Ureter (tissue), 1 donor: ENCODE measurements around the gene LGALS1. TPM values are rescaled to one million over a fixed set of nuclear protein-coding genes. Genes with fewer than 3 reads are reported as not detected.

ENCODE experiments used
- DNase-seq: peaks from one replicate; pipeline ENCODE4 v3.0.0-alpha.2; 2020; ENCODE audit warnings: low spot score
- total RNA-seq: library from RNA; stranded (reverse); gene quantifications from one replicate; pipeline ENCODE4 v1.2.4, GENCODE V29; 2023
- donor health status: DM: yes; HTN: yes; CAD: no.

LGALS1 gene
- 396 TPM for total RNA-seq

DNA sequence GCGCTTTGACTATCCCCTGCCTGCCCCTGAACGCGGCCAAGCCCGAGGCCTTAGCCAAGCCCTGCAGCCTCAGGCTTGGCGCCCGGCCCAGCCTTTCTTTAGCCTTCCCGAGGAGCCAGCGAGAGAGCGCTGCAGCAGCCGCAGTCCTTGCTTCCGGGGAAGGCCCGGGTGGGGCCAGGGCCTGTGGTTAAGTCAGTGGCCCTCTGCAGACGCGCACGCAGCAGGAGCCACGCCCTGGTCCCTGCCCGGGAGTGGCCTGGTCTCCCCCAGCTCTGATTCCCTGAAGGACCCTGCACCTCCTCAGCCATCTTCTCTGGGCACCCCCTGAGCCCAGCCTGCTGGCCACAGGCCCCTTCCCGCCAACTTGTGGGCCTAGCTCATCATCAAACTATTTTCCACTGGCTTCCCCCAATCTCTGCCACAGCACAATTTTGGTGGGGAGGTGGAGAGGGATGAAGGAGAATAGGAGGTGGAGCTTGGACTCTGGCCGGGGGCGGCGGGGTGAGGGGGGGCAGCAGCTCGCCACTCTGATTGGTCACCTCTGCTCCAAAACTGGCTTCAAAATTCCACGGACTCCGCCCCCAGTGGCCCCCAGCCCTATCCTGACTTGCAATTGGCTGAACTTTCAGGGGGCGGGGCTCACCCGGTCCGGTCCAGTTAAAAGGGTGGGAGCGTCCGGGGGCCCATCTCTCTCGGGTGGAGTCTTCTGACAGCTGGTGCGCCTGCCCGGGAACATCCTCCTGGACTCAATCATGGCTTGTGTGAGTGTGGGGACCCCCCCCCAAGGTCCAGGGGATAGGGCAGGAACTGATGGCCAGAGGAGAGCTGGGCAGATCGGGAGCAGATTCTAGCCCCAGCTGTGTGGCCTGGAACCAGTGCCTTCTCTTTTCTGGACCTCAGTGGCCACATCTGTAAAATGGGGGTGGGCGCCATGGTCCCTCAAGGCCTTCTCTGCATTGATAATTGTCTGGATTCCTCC, at the start of gene LGALS1:
TSS of gene LGALS1 (plus strand) at position 686 of the 979 bp plus-strand sequence. CDS start at position 753, 67 bp downstream.
- DNase-seq: peak; percentile 97

GRCh38 chr22:37625737-37626136, 49.7 kb upstream of the LGALS1 start:
- DNase-seq: no peak

DNA sequence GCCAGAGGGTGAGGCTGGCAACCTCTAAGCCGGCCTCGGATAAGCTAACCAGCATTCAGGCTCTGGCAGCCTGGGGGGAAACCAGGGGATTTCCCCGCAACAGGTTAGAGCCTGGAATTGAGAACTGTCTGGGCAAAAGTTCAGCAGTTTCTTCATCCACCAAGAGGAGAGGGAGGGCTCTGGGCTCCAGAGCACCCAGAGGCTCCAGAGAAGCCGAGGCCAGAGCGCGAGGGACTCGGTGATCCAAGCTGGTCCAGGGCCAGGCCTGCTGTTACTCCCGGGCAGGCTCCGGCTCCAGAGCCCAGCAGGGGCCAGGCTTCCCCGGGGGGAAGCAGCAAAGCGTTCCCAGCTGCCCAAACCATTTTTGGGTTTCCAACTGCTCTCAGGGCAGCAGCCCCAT, 49.3 kb upstream of the LGALS1 start:
- DNase-seq: peak; percentile 63

DNA sequence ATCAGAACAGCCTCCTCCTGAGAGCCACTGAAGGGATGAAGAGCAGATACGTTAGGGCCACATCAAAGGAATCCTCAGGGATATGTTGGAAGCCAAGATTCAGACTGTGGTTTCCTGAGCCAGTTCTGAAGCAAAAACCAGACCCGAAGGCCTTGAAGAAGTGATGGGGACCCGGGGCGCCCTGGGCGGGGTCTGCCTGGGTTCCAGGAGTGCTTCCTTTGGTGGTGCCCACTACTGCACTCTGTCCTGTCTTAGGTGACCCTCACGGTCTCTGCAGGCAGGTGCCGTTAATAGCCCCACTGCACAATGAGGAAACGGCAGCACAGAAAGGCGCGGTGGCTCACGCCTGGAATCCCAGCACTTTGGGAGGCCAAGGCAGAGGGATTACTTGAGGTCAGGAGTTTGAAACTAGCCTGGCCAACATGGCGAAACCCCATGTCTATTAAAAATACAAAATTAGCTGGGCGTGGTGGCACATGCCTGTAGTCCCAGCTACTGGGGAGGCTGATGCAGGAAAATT, 48.8 kb upstream of the LGALS1 start:
- DNase-seq: no peak

- no peak for DNase-seq
Measured at GRCh38 chr22:37627121-37627520, 48.3 kb upstream of the LGALS1 start.

GRCh38 chr22:37627545-37627944, 47.9 kb upstream of the LGALS1 start:
- no peak for DNase-seq

- no peak for DNase-seq
Measured at GRCh38 chr22:37628830-37629229, 46.6 kb upstream of the LGALS1 start.

DNA sequence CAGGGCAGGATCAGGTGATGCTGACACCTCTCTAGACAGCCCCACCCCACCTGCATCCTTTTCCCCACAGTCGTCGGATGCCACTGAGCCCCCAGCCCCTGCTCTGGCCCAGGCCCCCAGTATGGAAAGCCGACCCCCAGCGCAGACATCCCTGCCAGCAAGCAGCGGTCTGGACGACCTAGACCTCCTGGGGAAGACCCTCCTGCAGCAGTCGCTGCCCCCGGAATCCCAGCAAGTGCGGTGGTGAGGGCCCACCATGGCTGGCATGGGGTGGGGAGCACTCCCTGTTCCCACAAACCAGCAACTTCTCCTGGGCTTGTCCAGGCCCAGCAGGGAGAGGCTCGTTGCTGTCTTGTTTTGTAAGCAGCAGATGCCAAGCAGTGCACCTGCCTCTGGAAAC, 45.5 kb upstream of the LGALS1 start:
- DNase-seq: no peak

- no peak for DNase-seq
Measured at GRCh38 chr22:37630839-37631435, 44.5 kb upstream of the LGALS1 start.

- DNase-seq: no peak
Measured at GRCh38 chr22:37631448-37632173, 43.8 kb upstream of the LGALS1 start.

- DNase-seq: no peak
Measured at GRCh38 chr22:37632174-37633088, 43.0 kb upstream of the LGALS1 start.

- no peak for DNase-seq
Measured at GRCh38 chr22:37633089-37633624, 42.3 kb upstream of the LGALS1 start.

- DNase-seq: peak; percentile 84
Measured at GRCh38 chr22:37633625-37634416, 41.6 kb upstream of the LGALS1 start.

DNA sequence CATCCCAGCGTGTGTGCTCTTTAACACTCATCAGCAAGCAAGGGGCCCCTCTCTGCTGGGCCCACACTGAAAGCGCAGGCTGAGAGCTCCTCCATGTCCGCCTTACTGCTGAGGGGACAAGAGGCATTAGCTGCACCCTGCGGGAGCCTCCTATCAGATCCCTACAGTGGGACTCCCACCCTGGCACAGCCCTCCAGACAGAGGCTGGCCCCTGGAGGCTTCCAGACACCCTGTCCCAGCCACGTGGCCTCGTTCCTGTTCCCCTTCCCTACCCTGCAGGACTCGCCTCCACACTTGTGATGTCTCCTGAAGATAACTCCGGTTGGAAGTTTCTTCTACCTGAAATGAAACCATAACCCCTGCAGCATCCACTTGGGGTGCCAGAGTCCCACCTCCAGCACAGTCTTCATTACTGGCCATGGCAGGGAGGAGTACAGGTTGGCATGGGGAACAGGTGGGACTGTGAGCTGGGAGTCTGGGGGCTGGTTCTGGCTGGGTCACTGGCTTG, 41.0 kb upstream of the LGALS1 start:
- no peak for DNase-seq

GRCh38 chr22:37635157-37635556, 40.3 kb upstream of the LGALS1 start:
- no peak for DNase-seq

DNA sequence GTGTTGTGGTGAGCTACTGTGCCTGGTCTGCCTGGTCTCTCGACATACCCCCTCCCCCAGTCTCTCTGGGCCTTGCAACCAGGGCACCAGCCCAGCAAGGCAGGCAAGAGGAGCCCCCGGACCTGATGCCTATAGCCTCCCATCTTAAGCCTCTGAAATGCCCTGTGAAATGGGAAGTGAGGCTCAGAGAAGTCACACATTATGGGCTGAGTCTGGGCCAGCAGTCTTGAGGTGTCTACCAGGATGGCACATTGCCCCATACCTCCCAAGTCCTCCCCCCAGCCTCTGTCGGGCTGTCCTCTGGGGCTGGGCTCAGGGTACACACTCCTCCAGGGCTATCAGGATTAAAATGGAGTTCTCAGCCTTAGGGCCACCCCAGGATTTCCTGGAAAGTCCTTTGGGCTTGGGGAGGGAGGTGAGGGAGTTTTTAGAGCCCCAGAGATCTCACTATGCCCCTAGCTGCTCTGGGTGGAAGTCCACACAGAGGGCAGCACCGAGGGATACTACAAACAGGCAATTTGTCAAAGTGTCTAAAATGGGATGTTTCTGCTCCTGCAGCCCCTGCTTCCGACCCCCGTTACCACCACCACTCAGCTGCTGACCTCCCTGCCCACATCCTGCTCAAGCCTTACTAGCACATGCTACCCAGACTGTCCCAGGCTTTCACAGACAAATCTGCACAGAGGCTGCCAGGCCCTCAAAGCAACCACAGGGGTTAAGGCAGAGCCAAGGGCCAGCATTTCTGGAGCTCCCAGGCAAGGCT, 39.1 kb upstream of the LGALS1 start:
- DNase-seq: no peak

DNA sequence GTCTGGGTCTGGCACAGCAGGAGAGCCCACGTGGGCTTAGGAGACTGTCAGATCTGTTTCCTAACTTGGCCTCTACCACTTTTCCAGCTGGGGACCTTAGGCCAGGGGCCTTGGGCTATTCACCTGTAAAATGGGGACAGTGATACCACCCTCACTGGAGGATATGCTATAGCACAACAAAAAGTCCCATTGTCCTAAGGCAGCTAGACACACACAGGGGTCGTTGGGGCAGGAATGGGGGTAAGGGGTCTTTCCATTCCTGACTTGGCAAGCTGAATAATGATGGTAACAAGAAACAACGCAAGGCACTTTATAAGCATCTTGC, 38.5 kb upstream of the LGALS1 start:
- no peak for DNase-seq

DNA sequence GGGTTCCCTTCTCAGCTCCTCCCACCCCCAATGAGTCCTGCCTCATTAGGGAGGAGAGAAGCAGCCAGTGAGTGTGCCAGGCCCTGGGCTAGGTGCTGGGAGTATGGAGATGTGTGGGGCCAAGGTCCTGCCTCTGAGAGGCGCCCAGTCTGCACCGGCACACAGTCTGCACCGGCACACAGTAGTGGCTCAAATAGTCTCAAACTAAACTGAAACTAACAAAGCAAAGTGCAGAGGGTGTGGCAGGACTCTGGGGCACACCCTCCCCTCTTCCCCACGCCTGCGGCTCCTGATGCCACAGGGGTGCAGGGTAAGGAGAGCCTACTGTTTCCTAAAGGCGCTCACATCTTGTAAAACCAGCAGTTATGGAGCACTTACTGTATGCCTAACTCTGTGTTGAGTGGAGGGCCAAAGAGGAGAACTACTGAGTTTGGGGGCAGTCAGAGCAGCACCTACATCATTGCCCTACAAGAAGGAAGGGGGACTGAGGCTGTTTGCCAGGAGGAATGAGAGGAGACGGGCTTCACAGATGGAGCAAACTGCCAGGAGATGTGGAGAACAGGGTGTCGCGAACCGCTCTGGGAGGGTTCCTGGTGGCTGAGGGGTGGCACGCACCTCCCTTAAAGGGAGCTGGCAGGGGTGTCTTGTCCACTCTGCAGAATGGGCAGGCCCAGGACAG, 36.9 kb upstream of the LGALS1 start:
- no peak for DNase-seq
